HTERT RPE-1 (cell line): ENCODE results near the gene SNX24.
"Not testable (repeated sequence)": the region's sequence is repeated elsewhere in the genome, so short reads cannot be mapped to it uniquely, and the experiment has no call there.

Experiments used
- in situ Hi-C: fragments of 300-500 bp; cut with MboI; formaldehyde crosslinking; loops from 4 replicates; pipeline ENCODE4 v1.14.3; 2020; ENCODE audit warnings: low sequenced_read_pairs

The SNX24 gene

DNA sequence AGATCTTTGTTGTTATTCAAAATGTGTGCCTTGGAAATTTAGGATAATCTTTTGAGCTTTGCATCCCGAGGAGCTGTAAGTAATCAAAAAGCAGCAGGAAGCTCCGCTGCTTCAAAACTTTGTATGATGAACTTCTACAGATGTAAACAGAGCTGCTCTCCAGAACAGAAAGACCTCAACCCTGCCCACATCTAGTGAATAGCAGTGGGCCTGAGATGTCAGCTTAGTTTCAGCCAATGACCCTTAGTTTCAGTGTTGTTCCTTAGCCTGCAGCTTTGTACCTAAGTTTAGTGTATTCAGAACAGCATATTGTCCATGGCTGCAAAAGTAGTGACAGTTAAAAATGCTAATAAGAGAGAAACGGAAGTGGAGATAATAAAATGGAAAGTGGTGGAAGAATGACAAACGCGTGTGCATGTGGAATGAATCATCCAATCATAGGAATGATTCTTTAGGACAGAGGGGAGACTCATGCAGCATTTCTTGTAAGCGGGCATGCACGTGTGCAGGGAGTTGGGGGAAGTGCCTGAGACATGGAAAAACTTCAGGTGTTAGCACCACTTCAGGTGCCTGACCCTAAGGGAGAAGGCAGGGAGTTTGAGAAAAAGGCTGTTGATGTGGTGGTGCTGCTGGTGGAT lies 24.9 kb downstream of the SNX24 start:
- in situ Hi-C loops = no loop called here

DNA sequence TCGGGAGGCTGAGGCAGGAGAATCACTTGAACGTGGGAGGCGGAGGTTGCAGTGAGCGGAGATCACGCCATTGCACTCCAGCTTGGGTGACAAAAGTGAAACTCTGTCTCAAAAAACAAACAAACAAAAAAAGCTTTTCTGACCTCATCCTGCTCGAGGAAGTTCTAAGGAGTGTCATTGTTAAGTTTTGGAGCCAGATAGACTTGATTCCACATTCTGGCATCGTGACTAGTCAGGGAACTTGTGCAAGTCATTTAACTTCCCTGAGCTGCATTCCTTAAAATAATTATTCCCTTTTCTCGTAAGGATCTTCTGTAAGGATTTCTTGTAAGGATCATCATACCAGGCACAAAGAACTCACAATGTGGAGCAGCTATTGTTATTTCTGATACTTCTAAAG lies 26.2 kb downstream of the SNX24 start:
- in situ Hi-C loops = no loop called here

DNA sequence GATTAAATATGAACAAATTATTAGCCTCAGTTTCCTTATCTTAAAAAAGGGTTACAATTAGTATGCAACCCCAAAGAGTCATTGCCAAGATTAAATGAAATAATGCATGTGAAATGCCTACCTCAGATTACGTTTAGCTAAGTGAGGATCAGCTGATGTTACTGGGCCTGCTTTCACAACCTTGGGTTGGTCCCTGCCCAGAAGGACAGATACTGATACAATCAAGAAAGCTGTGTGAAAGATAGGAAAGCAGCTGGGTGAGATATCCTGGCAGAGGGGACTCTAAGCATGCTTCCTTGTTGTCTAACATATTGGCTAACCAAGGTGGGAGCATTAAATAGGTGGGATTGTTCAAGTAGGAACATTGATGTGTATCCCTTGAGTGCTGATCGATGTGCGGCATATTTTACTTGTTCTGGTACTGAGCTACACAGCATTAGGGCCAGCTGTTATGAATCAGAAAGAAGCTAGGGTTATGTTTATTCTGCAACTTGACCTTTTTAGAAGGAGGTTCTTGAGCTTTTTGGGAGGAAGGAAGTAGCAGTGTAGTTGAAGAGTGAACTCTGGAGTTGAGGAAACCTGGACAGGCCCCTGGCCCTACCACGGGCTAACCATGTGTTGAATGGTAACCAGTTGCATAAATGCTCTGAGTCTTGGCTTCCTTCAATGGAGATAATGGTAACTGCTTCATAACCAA lies 28.9 kb downstream of the SNX24 start:
- in situ Hi-C loops = no loop called here

- in situ Hi-C loops = no loop called here
Observed at GRCh38 chr5:122877518-122877917, 32.1 kb downstream of the SNX24 start.

- in situ Hi-C loops = no loop called here
Observed at GRCh38 chr5:122879076-122879475, 33.7 kb downstream of the SNX24 start.

DNA sequence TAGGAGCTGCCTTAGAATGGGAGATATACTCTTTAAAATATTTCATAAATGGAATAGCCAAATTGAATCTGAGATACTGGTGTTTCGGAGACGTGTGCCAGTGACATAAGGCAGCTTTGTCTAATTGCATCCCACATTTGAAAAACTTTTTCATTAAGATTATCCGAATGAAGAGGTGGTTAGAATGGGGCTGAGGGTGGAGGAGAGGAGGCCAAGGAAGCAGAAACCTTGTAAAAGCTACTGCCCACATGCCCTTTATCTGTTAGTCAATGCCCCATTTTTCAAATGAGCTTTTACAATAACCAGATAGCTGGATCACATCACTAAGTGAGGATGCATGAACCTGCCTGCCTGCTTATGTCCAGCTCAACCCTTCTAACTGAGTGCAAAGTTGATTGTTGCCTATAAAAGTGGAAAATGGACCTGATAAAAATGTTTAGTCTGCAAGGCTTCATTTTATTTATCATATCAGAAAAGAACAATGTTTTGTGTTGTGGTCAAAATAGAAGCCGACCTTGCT lies 34.8 kb downstream of the SNX24 start:
- in situ Hi-C loops = no loop called here

DNA sequence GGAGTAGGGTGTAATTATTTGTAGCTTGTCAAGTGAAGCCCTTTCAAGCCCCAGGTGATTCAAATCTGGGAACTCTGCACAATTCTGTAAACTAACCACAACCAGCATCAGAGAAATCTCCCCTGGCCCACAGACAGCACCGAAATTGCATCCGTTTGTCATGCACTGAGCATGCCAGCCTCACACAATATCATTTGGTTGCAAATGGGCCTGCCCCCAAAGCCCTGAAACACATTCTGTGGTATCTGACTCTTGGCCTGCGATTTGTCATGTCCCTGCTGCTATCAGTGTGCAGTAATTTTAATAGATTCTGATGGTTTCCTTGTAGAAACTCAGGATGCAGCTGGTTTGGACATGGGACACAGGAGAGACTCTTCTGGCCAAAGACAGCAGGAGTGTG lies 35.3 kb downstream of the SNX24 start:
- in situ Hi-C loops = no loop called here

DNA sequence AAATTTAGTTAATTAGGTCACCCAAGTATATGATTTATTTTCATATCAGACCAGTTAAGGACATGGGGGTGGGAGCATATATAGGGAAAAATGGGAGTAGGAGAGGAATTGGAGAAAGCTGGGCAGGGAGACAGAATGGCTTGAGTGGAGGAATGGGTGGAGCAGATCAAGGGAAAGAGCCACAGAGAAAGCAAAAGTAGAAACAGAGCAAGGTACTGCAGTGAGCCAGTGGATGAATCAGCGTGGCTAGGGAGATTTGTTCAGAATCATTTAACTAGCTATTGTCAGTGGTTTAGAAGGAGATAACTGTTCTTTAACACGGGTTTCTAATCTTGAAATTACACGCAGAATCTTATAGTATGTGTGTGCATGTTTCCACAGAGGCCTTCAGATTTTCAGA lies 37.4 kb downstream of the SNX24 start:
- in situ Hi-C loops = no loop called here

GRCh38 chr5:122885045-122885517 lies 39.7 kb downstream of the SNX24 start:
- in situ Hi-C loops = no loop called here

DNA sequence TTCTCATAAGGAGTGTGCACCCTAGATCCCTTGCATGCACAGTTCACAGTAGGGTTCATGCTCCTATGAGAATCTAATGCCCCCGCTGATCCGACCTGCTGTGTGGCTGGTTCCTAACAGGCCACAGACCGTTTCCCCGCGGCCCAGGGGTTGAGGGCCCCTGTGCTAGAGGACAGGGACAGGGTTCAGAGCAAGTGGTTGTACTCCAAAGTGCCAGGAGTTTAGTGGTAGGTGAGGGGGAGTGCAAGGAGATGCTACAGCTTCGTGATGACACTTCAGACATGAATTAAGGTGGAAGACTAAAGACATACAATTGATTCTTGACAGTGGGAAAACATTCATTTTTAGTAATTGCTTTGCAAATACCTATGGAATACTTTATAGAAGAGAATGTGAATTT lies 40.5 kb downstream of the SNX24 start:
- in situ Hi-C loops = no loop called here

- in situ Hi-C loops = no loop called here
Observed at GRCh38 chr5:122895141-122895540, 49.7 kb downstream of the SNX24 start.

DNA sequence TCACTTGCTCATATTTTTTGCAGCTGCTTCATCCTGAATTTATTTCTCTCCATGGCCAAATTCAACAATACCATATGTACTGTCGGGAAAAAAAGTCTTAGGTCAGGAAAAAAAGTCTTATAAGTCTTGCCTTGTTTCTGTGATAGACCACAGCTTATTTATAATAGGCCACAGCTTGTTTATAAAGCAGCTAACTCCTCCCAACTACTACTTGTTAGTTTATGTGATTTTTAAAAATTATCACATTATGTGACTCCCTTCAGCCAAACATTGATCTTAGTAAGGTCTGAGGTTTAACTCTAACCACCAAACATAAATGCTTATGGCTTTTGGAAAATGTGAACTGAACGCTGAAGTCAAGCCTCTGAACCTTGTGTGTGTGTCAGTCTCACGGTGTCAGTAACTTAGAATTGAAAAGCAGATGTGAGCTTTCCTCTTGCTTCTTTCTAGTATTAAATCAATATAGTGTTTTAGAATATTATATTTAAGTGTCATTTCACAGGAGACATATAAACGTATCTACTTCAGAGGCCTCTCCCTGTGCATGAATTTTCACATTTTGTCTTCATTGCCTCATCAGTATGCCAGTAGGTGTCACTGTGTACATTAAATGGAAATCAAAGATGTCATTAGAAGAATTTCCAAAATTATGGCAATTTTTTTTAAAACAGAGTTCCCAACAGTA lies 51.3 kb downstream of the SNX24 start:
- in situ Hi-C loops = no loop called here

DNA sequence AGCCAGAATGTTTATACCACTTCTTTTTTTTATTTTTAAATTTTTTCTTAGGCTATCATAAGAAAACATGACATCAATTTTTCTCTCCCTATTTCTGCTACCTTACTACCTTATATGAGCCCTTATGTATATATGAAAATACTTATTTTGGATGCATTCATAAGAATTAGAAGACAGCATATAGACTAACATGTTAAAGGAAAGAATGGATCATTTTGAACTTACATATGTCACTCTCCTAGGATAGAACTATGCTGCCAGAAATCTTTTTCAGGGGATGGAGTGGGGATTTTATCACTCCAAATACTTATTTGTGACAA lies 51.8 kb downstream of the SNX24 start:
- in situ Hi-C loops = no loop called here

DNA sequence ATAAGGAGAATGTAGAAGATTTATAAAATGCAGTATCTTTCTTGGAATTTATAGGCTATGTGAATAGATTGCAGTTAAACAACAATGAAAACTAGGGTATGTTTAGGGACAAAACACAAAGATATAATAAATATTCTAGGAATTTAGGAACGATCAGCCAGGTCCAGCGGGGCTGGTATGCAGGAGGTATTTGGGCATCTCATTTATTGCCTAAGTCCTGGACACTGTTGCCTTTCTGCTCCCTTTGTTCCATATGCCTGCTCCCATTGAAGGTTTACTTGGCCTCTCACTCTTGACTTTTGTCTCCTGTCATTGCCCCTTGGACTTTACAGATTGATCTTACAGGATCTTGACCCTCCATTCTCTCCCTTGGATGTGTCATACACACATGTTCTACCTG lies 55.9 kb downstream of the SNX24 start:
- in situ Hi-C loops = no loop called here

- in situ Hi-C loops = no loop called here
Observed at GRCh38 chr5:122902263-122902662, 56.9 kb downstream of the SNX24 start.

DNA sequence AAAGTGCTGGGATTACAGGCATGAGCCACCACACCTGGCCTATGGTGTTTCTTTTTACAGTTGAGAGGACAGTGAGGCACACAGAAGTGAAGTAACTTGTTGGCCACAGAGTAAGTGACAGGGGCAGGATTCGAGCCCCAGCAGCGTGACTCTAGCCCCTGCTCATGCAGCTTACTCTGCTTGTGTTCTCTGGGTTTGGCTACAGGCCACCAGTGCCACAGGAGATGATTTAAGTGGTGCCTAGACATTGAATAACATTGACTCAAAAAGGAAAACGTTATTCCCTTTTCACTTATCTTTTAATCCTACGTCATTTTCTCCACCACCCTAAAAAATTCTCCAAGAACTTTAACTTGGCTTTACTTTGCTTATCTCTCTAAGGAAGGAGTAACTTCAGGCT lies 61.4 kb downstream of the SNX24 start:
- in situ Hi-C loops = no loop called here

GRCh38 chr5:122907276-122907675 lies 61.9 kb downstream of the SNX24 start:
- in situ Hi-C loops = no loop called here

DNA sequence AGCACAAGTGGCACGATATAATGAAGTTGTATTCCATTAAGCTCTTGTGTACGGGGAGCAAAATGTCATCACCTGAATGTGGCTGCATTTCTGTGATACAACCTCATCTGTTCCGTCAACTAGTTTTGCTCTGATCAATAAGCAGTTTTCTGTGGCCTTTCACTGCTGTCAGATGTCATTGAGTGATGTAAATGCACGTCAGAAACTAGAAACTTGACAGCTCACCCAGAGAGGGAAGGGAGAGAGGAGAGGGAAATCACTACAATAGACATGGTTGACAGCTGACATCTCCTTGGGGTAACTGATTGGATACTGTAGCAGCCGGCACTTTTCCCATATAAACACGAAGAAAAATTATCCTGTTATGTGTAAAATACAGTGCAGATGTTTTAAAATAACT lies 62.7 kb downstream of the SNX24 start:
- in situ Hi-C loops = no loop called here

GRCh38 chr5:122908662-122909061 lies 63.2 kb downstream of the SNX24 start:
- in situ Hi-C loops = no loop called here

DNA sequence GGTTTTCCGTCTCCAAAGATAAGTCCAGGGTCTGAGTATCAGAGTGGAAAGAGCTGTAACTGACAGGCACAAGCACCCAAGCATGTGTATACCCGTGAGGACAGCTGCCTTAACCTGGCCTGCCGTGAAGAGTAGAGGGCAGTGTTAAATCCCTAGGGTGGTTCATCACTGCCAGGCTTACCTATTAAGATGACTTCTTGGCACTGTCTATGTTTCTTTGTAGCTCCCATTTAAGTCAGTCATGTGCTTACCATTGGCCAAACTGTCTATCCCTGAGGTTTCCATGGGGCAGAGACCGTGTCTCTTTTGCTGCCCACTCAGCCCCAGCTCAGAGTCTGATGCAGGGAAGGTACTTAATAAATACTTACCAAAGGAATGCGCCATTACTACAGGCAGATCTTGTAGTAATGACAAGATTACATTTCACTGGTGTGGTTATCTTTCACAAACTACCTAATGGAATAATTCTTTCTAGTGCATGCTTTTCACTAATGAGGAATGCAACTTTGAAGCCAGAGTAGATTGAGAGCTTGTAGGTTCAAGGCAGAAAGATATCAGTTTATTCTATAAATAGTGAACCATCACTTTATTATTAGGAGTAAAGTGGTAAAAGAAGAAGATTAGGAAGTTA lies 64.2 kb downstream of the SNX24 start:
- in situ Hi-C loops = no loop called here

DNA sequence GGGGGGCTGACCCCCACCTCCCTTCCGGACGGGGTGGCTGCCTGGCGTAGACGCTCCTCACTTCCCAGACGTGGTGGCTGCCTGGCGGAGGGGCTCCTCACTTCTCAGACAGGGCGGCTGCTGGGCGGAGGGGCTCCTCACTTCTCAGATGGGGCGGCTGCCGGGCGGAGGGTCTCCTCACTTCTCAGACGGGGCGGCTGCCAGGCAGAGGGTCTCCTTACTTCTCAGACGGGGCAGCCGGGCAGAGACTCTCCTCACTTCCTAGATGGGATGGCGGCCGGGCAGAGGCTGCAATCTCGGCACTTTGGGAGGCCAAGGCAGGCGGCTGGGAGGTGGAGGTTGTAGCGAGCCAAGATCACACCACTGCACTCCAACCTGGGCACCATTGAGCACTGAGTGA lies 68.0 kb downstream of the SNX24 start:
- in situ Hi-C loops = not testable (repeated sequence)
